GM18873 (cell line): ENCODE data around the gene TMEM190.

Experiments
- ATAC-seq: cut with Tn5 transposase; IDR thresholded peaks from one replicate; pipeline ENCODE4 v1.9.1; 2021; ENCODE audit warnings: mild to moderate bottlenecking, moderate library complexity, moderate number of reproducible peaks; ENCODE audit not compliant: unreplicated experiment, low FRiP score

The TMEM190 gene

GRCh38 chr19:55350620-55351315, 25.9 kb upstream of the TMEM190 start:
- ATAC-seq, result no peak

GRCh38 chr19:55352040-55352439, 24.6 kb upstream of the TMEM190 start:
- no peak for ATAC-seq

GRCh38 chr19:55352549-55353145, 24.0 kb upstream of the TMEM190 start:
- no peak for ATAC-seq

- ATAC-seq, result no peak
Measured at GRCh38 chr19:55353356-55353802, 23.2 kb upstream of the TMEM190 start.

GRCh38 chr19:55353803-55354697, 22.6 kb upstream of the TMEM190 start:
- ATAC-seq, result no peak

GRCh38 chr19:55354698-55355212, 21.9 kb upstream of the TMEM190 start, which contains the start of gene COX6B2:
Gene COX6B2, minus strand, starts transcription at chr19:55354719. Its CDS starts 198 bp downstream, at chr19:55354521.
- no peak for ATAC-seq

GRCh38 chr19:55355213-55355821, 21.3 kb upstream of the TMEM190 start:
- ATAC-seq, result no peak

GRCh38 chr19:55358493-55358892, 18.1 kb upstream of the TMEM190 start:
- ATAC-seq, result no peak

- ATAC-seq, result no peak
Measured at GRCh38 chr19:55358943-55359908, 17.4 kb upstream of the TMEM190 start.

- no peak for ATAC-seq
Measured at GRCh38 chr19:55360902-55361301, 15.7 kb upstream of the TMEM190 start.

GRCh38 chr19:55362174-55362989, 14.2 kb upstream of the TMEM190 start:
- ATAC-seq, result no peak

GRCh38 chr19:55362990-55363716, 13.5 kb upstream of the TMEM190 start, which contains the start of gene GARIN5B:
Gene GARIN5B, minus strand, starts transcription at chr19:55363260. Its CDS starts 194 bp downstream, at chr19:55363066.
- no peak for ATAC-seq

- ATAC-seq, result no peak
Measured at GRCh38 chr19:55365245-55365644, 11.4 kb upstream of the TMEM190 start.

GRCh38 chr19:55365964-55366363, 10.7 kb upstream of the TMEM190 start:
- no peak for ATAC-seq

- ATAC-seq, result no peak
Measured at GRCh38 chr19:55366790-55367189, 9.8 kb upstream of the TMEM190 start.

- ATAC-seq, result no peak
Measured at GRCh38 chr19:55368106-55368505, 8.5 kb upstream of the TMEM190 start.

GRCh38 chr19:55368701-55369563, 7.7 kb upstream of the TMEM190 start:
- ATAC-seq, result no peak
